ENCODE data around the gene RGL4.
"Not testable (repeated sequence)": the region's sequence is repeated elsewhere in the genome, so short reads cannot be mapped to it uniquely, and the experiment has no call there.

The RGL4 gene

GRCh38 chr22:23690713-23691112, at the start of gene RGL4:
TSS of gene RGL4 (plus strand) at chr22:23691013. CDS start at chr22:23692031, 1,018 bp downstream.
- no peak for DNase-seq

GRCh38 chr22:23646526-23646925, 44.3 kb upstream of the RGL4 start:
- DNase-seq: not testable (repeated sequence)

DNA sequence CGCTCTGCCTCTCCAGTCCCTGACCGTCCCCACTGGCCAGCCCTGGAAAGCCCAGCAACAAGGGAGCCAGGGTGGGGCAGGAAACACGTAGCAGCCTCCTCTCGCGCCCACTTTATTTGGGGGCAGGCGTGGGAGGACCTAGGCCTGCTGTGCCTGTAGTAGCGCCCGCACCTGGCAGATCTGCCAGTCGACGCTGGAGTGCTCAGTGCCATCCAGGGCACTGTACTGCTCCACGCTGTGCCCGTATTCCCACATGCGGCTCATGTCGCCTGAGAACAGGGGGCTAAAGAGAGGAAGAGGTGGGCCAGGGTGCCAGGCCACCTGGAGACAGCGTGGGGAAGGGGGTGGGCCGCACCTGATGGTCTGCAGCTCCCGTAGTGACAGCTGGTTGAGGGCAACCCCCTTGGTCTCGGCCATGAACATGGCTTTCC, 41.7 kb upstream of the RGL4 start:
- DNase-seq: no peak

- no peak for DNase-seq
These were observed 39.1 kb upstream of the RGL4 start for GRCh38 chr22:23651676-23652075.

DNA sequence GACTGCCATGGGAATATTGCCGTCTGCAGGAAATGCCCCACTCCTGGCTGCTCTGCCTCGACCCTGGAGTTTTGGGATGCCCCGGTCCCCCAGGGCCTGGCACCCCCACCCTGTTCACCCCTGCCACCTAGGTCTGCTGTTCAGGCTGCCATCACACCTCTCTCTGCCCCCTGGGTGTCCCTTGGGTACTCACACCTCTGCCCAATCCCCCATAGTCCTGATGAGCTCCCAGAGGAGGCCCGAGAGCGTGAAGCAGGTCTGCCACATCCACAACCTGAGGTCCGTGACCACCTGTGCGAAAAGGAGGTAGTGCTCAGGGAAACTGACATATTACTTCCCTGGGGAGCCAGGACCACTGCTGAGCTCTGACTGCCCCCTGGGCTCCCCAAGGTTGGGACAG, 38.5 kb upstream of the RGL4 start:
- no peak for DNase-seq

- no peak for DNase-seq
These were observed 38.1 kb upstream of the RGL4 start for GRCh38 chr22:23652711-23653110.

- DNase-seq: no peak
These were observed 34.8 kb upstream of the RGL4 start for GRCh38 chr22:23655891-23656475.

GRCh38 chr22:23657727-23658126, 33.1 kb upstream of the RGL4 start:
- no peak for DNase-seq

DNA sequence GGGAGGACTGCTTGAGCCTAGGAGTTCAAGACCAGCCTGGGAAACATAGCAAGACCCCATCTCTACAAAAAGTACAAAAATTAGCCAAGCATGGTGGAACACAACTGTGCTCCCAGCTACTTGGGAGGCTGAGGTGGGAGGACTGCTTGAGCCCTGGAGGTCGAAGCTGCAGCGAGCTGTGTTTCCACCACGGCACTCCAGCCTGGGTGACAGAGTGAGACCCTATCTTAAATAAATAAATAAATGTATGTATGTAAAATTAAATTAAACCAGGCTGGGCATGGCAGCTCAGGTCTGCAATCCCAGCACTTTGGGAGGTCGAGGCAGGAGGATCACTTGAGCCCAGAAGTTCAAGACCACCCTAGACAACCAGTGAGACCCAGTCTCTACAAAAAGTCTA, 30.4 kb upstream of the RGL4 start:
- DNase-seq: not testable (repeated sequence)

DNA sequence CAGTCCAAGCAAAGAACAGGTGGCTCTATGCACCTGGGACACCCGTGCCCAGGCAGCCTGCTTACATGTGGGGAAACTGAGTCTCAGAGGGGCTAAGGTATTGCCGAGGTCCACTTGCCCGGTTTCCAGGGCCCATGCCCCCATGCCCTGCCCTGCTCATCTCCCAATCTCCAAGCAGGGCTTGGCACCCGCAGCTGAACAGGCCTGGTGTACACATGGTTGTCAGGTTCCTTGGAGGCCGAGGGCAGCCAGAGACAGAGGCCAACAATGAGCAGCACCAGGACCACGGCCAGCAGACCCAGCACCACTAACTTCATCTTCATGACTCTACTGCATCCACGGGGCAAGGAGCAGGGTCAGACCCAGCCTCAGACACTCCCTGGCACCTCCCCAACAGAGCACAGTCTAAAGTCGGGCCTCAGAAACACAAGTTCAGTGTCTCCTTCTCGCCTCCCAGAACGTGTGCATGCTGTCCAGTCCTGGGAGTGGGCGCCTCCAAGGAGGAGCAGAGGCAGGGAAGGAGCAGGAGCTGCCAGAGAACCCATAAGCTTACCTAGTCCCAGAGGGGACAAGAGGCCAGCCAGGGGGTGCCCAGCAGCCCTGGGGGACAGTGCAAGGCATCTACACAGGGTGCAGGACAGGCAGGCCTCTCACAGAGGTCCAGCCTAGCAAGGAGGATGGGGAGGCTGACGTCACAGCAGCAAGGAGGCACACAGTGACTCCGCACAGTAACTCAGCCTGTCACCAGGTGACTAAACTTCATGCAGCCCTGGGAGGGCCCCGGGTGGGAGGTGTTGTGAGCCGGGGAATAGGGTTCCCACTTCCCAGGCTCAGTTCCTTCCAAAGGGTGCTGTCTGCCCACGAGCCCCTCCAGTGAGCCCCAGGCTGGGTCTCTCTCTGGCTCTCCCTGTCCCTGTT, 20.2 kb upstream of the RGL4 start:
- no peak for DNase-seq

DNA sequence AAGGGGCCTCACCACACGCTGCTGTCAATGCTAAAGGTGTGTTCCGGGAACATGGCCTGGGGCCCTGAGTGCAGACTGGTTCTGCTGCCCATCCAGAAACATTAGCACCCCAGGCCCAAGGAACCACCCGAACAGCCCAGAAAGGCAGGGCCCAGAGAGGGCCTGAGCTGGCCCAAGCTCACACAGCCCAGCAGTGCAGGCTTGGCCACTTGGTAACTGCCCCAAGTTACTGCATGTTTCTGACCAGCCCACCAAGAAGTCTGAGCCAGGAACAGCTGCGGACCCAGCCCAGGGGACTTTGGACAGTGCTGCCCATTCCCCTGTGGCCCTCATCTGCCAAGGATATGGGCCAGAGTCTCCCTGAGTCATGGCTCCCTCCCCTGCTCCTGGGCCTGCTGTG, 19.4 kb upstream of the RGL4 start:
- DNase-seq: not testable (repeated sequence)

DNA sequence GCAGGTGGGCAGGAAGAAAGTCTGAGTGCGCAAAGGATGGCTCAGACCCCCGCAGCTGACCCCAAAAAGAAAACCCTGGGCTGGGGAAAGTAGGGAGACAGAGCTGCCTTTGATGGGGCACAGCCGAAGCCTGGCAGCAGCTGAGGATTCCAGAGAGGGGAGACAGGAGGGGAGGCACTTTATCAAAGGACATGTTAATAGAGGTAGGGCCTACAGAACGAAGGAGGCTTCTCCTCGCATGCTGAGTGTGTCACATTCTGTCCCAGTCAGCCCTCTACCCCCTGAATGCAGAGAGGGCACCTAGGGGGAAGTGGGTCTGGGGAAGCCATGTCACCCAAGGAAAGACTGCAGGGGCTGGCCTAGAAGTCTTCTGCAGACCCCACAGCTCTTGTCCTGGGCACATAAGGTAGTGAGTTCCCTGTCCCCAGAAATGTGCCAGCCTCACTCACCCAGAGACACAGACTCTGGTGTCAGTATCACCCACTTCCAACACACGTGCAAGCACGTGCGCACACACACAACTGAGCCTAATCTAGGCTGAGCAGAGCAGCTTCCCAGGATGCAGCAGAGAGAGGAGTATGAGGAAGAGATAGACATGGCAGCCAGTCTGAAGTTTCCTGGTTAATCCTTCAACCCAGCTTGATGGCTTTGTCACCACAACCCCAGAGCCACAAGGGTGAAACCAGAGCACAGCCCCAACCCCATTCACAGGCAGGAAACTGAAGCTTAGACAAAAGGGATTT, 18.3 kb upstream of the RGL4 start:
- DNase-seq: not testable (repeated sequence)

DNA sequence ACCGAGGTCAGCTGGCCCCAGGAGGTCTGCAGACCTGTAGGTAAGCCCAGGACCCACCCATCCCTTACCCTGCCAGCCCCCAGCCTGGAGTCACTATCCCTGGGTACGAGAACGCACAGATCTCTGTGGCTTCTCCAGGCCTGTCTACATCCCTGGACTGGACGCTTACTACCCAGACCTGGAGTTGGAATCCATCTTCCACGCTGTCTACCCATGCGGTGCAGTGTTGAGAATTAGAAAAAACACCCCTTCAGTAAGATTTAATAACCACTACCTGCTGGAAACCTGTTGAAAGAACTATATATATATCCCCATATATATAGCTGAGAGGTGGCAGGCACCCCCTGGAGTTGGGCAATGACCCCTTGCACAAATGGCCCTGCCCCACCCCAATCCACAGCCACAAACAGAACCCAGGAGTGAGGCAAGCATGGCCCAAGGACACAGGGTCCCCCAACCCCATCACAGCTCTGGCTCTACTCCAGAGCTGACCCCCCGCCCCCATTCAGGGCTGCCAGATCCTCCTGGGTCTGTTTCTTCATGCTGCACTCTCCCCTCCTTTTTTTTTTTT, 17.7 kb upstream of the RGL4 start:
- no peak for DNase-seq

GRCh38 chr22:23673826-23674690, 16.8 kb upstream of the RGL4 start:
- no peak for DNase-seq

DNA sequence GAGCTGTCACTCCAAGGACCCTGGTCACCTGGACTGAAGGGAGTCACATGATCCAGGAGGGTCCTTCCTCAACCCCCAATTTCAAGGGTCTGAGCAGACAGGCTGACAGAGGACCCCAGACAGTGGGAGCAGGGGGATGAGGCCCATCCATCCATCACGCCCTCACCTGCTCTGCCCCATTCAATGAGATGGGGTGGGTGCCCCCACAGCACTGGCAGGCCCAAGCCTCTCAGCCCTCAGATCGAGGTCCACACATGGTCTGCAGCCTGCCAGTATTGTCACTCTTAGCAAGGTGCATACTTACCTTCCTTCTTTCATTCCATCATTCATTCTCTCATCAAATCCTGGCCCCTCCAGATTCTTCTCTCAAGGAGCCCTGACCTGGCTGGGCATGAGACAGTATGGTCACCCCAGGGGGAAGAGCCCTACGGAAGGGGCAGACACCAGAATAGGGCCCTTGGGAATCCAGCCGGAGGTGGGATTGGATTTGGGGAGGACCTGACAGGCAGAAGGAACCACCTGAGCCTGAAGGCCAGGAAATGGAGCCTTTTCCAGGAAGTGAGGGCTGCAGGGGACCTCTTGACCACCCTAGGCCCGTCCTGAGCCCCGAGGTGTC, 15.8 kb upstream of the RGL4 start:
- not testable (repeated sequence) for DNase-seq

- peak; percentile 17 for DNase-seq
These were observed 15.1 kb upstream of the RGL4 start for GRCh38 chr22:23675502-23676415.

DNA sequence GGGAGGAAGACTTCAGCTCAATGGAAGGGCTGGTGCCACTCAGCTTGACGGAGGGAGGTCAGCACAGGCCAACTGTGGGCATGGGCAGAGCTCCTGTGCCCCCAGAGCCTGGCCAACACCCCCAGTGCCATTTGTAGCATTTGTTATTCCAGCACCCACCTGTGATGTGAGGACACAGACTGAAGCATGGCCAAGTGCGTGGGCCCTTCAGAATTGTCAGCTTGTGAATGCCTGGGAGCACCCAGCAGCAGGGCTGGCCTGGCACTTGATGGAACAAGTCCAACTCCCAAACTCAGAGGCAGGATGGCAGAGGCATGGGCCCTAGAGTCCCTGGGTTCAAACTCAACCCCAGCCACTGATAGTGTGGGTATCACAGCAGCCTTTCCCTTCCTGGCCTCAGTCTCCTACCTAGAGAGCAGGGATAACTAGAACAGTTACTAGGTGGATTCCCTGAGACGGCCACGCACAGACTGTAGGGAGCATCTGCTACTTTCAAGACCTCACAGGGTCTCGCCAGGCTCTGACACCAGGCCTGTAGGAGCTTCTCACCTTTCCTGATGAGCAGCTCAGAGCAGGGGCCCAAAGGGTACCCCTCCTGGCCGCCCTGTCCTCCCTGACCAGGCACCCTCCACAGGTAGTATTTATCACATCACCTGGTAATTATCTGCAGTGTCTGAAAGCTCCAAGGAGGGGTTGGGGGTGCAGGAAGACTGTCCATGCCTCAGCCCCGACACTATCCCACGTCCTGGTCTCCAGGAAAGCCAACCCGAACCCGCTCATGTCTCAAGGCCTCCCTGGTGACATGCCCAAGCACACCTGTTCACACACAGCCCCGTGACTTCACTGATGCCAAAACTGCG, 13.7 kb upstream of the RGL4 start:
- DNase-seq: not testable (repeated sequence)

- no peak for DNase-seq
These were observed 13.2 kb upstream of the RGL4 start for GRCh38 chr22:23677701-23677995.

- DNase-seq: no peak
These were observed 12.7 kb upstream of the RGL4 start for GRCh38 chr22:23678133-23678532.
